Stimulated activated naive B cell treated with anti-CD40 and anti-IgM and Interleukin-4, amounts not matched to agents 10 μg/mL and 1 μg/mL and 100 μg/mL, for 72 hours (primary cell): Measurements from ENCODE around the gene WHRN.

Experiments used
- ATAC-seq, 2 donors: fragments of 150-1000 bp; cut with Tn5 transposase; replicated peaks; 2 replicates each; pipeline ENCODE4 v1.10.0; 2021; ENCODE audit warnings: moderate library complexity in 1 of 2
- DNase-seq: peaks from one replicate; pipeline ENCODE4 v3.0.0; 2021
- H3K27ac Mint-ChIP-seq: one replicate; pipeline ENCODE4 v1.8.0; 2022; ENCODE audit warnings: mild to moderate bottlenecking, mixed read lengths
- H3K27me3 Mint-ChIP-seq, 2 donors: one replicate each; pipeline ENCODE4 v1.8.0; 2022; ENCODE audit warnings: mixed read lengths in 2 of 2
- H3K36me3 Mint-ChIP-seq, 2 donors: one replicate each; pipeline ENCODE4 v1.8.0; 2022; ENCODE audit warnings: mixed read lengths in 2 of 2, mild to moderate bottlenecking in 1 of 2
- H3K4me1 Mint-ChIP-seq, 2 donors: one replicate each; pipeline ENCODE4 v1.8.0; 2022; ENCODE audit warnings: mixed read lengths in 2 of 2, mild to moderate bottlenecking in 1 of 2
- H3K4me3 Mint-ChIP-seq, 2 donors: one replicate each; pipeline ENCODE4 v1.8.0; 2022; ENCODE audit warnings: mild to moderate bottlenecking in 2 of 2, mixed read lengths in 2 of 2, moderate library complexity in 1 of 2
- H3K9me3 Mint-ChIP-seq, 2 donors: one replicate each; pipeline ENCODE4 v1.8.0; 2022; ENCODE audit warnings: mixed read lengths in 2 of 2, mild to moderate bottlenecking in 1 of 2

Gene WHRN

GRCh38 chr9:114505187-114506081 lies at the start of gene WHRN:
TSS of gene WHRN (minus strand) at chr9:114505473. CDS start at chr9:114504801, 672 bp downstream.
- Mint-ChIP-seq H3K4me3 (peak within 1 kb of the TSS; percentile 88 to 94), H3K27ac (peak within 1 kb of the TSS; percentile 92), H3K4me1 (peaks cover 23 to 36% of the 10 kb centered on the region in 2 donors), H3K36me3 (peaks cover 0 to 1% of the 10 kb centered on the region in 2 donors), H3K27me3 (peaks cover 6 to 9% of the 10 kb centered on the region in 2 donors), H3K9me3 (no peaks in the 10 kb centered on the region)
- ATAC-seq (peak; percentile 89 to 91), DNase-seq (peak; percentile 80)

GRCh38 chr9:114553202-114553601 lies 47.9 kb upstream of the WHRN start:
- Mint-ChIP-seq H3K4me3 (no peak overlapping the region), H3K9me3 (peaks cover 0 to 3% of the 10 kb centered on the region in 2 donors), H3K36me3 (peaks cover 3 to 21% of the 10 kb centered on the region in 2 donors), H3K4me1 (peaks cover 35 to 54% of the 10 kb centered on the region in 2 donors), H3K27ac (no peak overlapping the region), H3K27me3 (no peaks in the 10 kb centered on the region)
- ATAC-seq (no peak), DNase-seq (no peak)

- ATAC-seq (no peak), DNase-seq (no peak)
- H3K4me1 Mint-ChIP-seq = peaks cover 30 to 50% of the 10 kb centered on the region in 2 donors
- H3K4me3 Mint-ChIP-seq = no peak overlapping the region
- peaks cover 0 to 3% of the 10 kb centered on the region in 2 donors for H3K9me3 Mint-ChIP-seq
- H3K36me3 Mint-ChIP-seq = peaks cover 3 to 21% of the 10 kb centered on the region in 2 donors
- H3K27me3 Mint-ChIP-seq = no peaks in the 10 kb centered on the region
- H3K27ac Mint-ChIP-seq = no peak overlapping the region
These were observed 47.4 kb upstream of the WHRN start for GRCh38 chr9:114552706-114553105.

GRCh38 chr9:114551750-114552685 lies 46.7 kb upstream of the WHRN start:
- peaks cover 30 to 50% of the 10 kb centered on the region in 2 donors for H3K4me1 Mint-ChIP-seq
- H3K36me3 Mint-ChIP-seq = peaks cover 3 to 18% of the 10 kb centered on the region in 2 donors
- DNase-seq (peak; percentile 11), ATAC-seq (peak; percentile 67 to 81)
- no peak overlapping the region for H3K4me3 Mint-ChIP-seq
- H3K27me3 Mint-ChIP-seq = no peaks in the 10 kb centered on the region
- peak overlapping the region; percentile 32 for H3K27ac Mint-ChIP-seq
- H3K9me3 Mint-ChIP-seq = peaks cover 0 to 3% of the 10 kb centered on the region in 2 donors

- ATAC-seq (peak in 1 of 2 donors; percentile 36), DNase-seq (no peak)
- Mint-ChIP-seq H3K27me3 (no peaks in the 10 kb centered on the region), H3K27ac (peak overlapping the region; percentile 31), H3K4me1 (peaks cover 14 to 30% of the 10 kb centered on the region in 2 donors), H3K36me3 (peaks cover 3% of the 10 kb centered on the region in 2 donors), H3K4me3 (no peak overlapping the region), H3K9me3 (no peaks in the 10 kb centered on the region)
These were observed 44.5 kb upstream of the WHRN start for GRCh38 chr9:114549697-114550330.

- no peaks in the 10 kb centered on the region for H3K9me3 Mint-ChIP-seq
- DNase-seq (no peak), ATAC-seq (no peak)
- peaks cover 0 to 3% of the 10 kb centered on the region in 2 donors for H3K36me3 Mint-ChIP-seq
- peaks cover 11 to 29% of the 10 kb centered on the region in 2 donors for H3K4me1 Mint-ChIP-seq
- H3K4me3 Mint-ChIP-seq = no peak overlapping the region
- H3K27ac Mint-ChIP-seq = no peak overlapping the region
- H3K27me3 Mint-ChIP-seq = no peaks in the 10 kb centered on the region
These were observed 41.6 kb upstream of the WHRN start for GRCh38 chr9:114546851-114547250.

GRCh38 chr9:114545055-114545454 lies 39.8 kb upstream of the WHRN start:
- Mint-ChIP-seq H3K36me3 (peaks cover 0 to 3% of the 10 kb centered on the region in 2 donors), H3K4me3 (no peak overlapping the region), H3K4me1 (peaks cover 9 to 25% of the 10 kb centered on the region in 2 donors), H3K27ac (no peak overlapping the region), H3K27me3 (no peaks in the 10 kb centered on the region), H3K9me3 (no peaks in the 10 kb centered on the region)
- no peak for DNase-seq
- no peak for ATAC-seq

GRCh38 chr9:114539701-114540380 lies 34.6 kb upstream of the WHRN start:
- ATAC-seq (no peak), DNase-seq (no peak)
- Mint-ChIP-seq H3K27me3 (no peaks in the 10 kb centered on the region), H3K9me3 (no peaks in the 10 kb centered on the region), H3K4me3 (no peak overlapping the region), H3K36me3 (no peaks in the 10 kb centered on the region), H3K4me1 (peaks cover 11 to 21% of the 10 kb centered on the region in 2 donors), H3K27ac (no peak overlapping the region)

GRCh38 chr9:114538241-114538640 lies 33.0 kb upstream of the WHRN start:
- Mint-ChIP-seq H3K4me1 (peaks cover 9 to 13% of the 10 kb centered on the region in 2 donors), H3K36me3 (no peaks in the 10 kb centered on the region), H3K27ac (no peak overlapping the region), H3K27me3 (no peaks in the 10 kb centered on the region), H3K4me3 (no peak overlapping the region), H3K9me3 (no peaks in the 10 kb centered on the region)
- DNase-seq (peak; percentile 27), ATAC-seq (peak; percentile 99 to 100)

GRCh38 chr9:114532561-114533237 lies 27.4 kb upstream of the WHRN start:
- H3K4me3 Mint-ChIP-seq = no peak overlapping the region
- peaks cover 5 to 13% of the 10 kb centered on the region in 2 donors for H3K27me3 Mint-ChIP-seq
- H3K9me3 Mint-ChIP-seq = no peaks in the 10 kb centered on the region
- H3K27ac Mint-ChIP-seq = no peak overlapping the region
- H3K4me1 Mint-ChIP-seq = peaks cover under 1 to 4% of the 10 kb centered on the region in 2 donors
- ATAC-seq = peak in 1 of 2 donors; percentile 46
- DNase-seq = no peak
- peaks cover 0 to 1% of the 10 kb centered on the region in 2 donors for H3K36me3 Mint-ChIP-seq

GRCh38 chr9:114529285-114529684 lies 24.0 kb upstream of the WHRN start:
- DNase-seq = no peak
- Mint-ChIP-seq H3K27ac (no peak overlapping the region), H3K4me3 (no peak overlapping the region), H3K36me3 (peaks cover 0 to 1% of the 10 kb centered on the region in 2 donors), H3K9me3 (no peaks in the 10 kb centered on the region), H3K4me1 (no peaks in the 10 kb centered on the region), H3K27me3 (peaks cover 14 to 30% of the 10 kb centered on the region in 2 donors)
- no peak for ATAC-seq

- DNase-seq = no peak
- Mint-ChIP-seq H3K27ac (no peak overlapping the region), H3K4me3 (no peak overlapping the region), H3K36me3 (peaks cover 0 to 1% of the 10 kb centered on the region in 2 donors), H3K9me3 (no peaks in the 10 kb centered on the region), H3K4me1 (no peaks in the 10 kb centered on the region), H3K27me3 (peaks cover 18 to 44% of the 10 kb centered on the region in 2 donors)
- no peak for ATAC-seq
These were observed 21.5 kb upstream of the WHRN start for GRCh38 chr9:114526807-114527206.

GRCh38 chr9:114525513-114525912 lies 20.2 kb upstream of the WHRN start:
- no peaks in the 10 kb centered on the region for H3K4me1 Mint-ChIP-seq
- no peak overlapping the region for H3K27ac Mint-ChIP-seq
- H3K36me3 Mint-ChIP-seq = peaks cover 0 to 1% of the 10 kb centered on the region in 2 donors
- no peak for ATAC-seq
- H3K27me3 Mint-ChIP-seq = peaks cover 18 to 47% of the 10 kb centered on the region in 2 donors
- H3K9me3 Mint-ChIP-seq = no peaks in the 10 kb centered on the region
- H3K4me3 Mint-ChIP-seq = no peak overlapping the region
- no peak for DNase-seq
